Ovary (tissue), 9 donors: ENCODE measurements around the gene KIF16B. TPM values are rescaled to one million over a fixed set of nuclear protein-coding genes. Genes with fewer than 3 reads are reported as not detected.

Source experiments
- DNase-seq, 5 donors: peaks; one replicate each; pipeline ENCODE4 v3.0.0-alpha.2; 2019 to 2020
- H3K27ac ChIP-seq, 2 donors: fragments of 200-600 bp; one replicate each; pipeline versions ENCODE4 v1.5.1 to v1.8.0; 2019 to 2022
- H3K27me3 ChIP-seq: fragments of 200-600 bp; one replicate; pipeline ENCODE4 v1.8.0; 2022
- H3K36me3 ChIP-seq: fragments of 200-600 bp; sonication (generic); one replicate; pipeline ENCODE4 v1.5.1; 2019
- H3K4me1 ChIP-seq: one replicate; pipeline ENCODE4 v1.8.1; 2013; ENCODE audit warnings: mild to moderate bottlenecking, moderate library complexity; ENCODE audit not compliant: insufficient read depth
- H3K4me3 ChIP-seq: fragments of 200-600 bp; sonication (generic); one replicate; pipeline ENCODE4 v1.5.1; 2017
- H3K9me3 ChIP-seq, 2 donors: fragments of 200-600 bp in 1 of 2; sonication (generic) in 1 of 2; one replicate each; pipeline versions ENCODE4 v1.5.1 to v1.8.1; 2013 to 2019; ENCODE audit warnings: mild to moderate bottlenecking in 1 of 2, moderate library complexity in 1 of 2
- EP300 ChIP-seq: sonication (generic); formaldehyde crosslinking; IDR thresholded peaks from one replicate; pipeline ENCODE4 v1.6.1; 2017; ENCODE audit warnings: antibody characterized with exemption
- POLR2A ChIP-seq: fragments of 450-650 bp; IDR thresholded peaks from one replicate; pipeline ENCODE4 v1.6.1; 2017; ENCODE audit warnings: antibody characterized with exemption, mild to moderate bottlenecking, moderate library complexity
- WGBS, 3 donors: extraction: QIAGEN DNeasy Blood & Tissue Kit in 1 of 3; methylation state at CpG; one replicate each; pipeline versions ENCODE4 v1.1.5 to v1.1.7; 2013 to 2017; 5-methylcytosine and 5-hydroxymethylcytosine counted together
- intact Hi-C, 4 donors: fragments of 100-400 bp; cut with DNase I; formaldehyde crosslinking; loops; one replicate each; pipeline versions ENCODE4 v1.11.0 to v1.15.1; 2022 to 2023
- polyA plus RNA-seq, 2 donors: library from polyadenylated mRNA; stranded (reverse); fragments of 200-250 nt in 1 of 2; fragments of 350-450 nt in 1 of 2; fragmentation: Illumina TruSeq in 1 of 2; extraction: RNeasy Lipid Tissue Mini Kit (QIAGEN cat#74804) in 1 of 2; gene quantifications; one replicate each; pipeline ENCODE4 v1.2.3, GENCODE V29; 2013 to 2014
- total RNA-seq, 7 donors: library from RNA; depleted of rRNA in 2 of 7; stranded (reverse); fragments of >200 nt in 2 of 7; fragmentation: NEBNext Ultra II Directional in 3 of 7; extraction: Animal tissue kit (Norgen Biotek cat#: 25700) in 3 of 7; gene quantifications; one replicate each; pipeline versions ENCODE4 v1.1.0 to v1.2.4, GENCODE V29; 2016 to 2023
- TF ChIP-seq, protein P1 (sequence below), 3 donors: fragments of 450-650 bp in 2 of 3; fragments of 200-600 bp in 1 of 3; IDR thresholded peaks; one replicate each; pipeline versions ENCODE4 v1.5.1 to v1.8.0; 2016 to 2022; ENCODE audit warnings: antibody characterized with exemption in 3 of 3, mild to moderate bottlenecking in 1 of 3
- donor health status: DM: no; HTN: no; CAD: no; lungs with moderate emphysema.
- donor health status: DM: no; HTN: no; CAD: no.
- donor health status: Bipolar disorder and iron deficiency.
- donor health status: DM: yes; HTN: yes; CAD: no.
- donor health status: DM: no; HTN: no; CAD: no.
- donor health status: DM: yes; HTN: yes; CAD: no.

KIF16B gene
- total and polyA plus RNA-seq, 9 donors: 10.9 to 28.1 (median 20.2) TPM

DNA sequence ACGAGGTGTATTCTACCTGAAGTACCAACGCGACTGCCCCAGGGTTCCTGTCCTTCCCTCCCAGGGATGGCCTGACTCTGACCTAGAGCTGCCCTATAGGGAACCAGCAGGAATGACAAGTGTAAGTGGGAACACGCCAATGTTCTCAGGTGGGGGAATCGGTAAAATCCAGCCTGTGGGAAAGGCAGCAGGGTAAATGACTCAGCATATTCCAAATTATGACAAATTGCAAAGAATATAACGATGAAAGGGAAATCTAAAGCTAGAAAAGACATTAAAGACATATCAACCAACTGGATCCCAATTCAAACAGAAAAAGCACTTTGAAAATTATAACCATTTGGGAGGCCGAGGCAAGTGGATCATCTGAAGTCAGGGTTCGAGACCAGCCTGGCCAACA lies 41.8 kb downstream of the KIF16B start:
- Histone ChIP-seq H3K4me3 (no peak overlapping the region), H3K4me1 (peaks cover 9% of the 10 kb centered on the region), H3K27me3 (no peaks in the 10 kb centered on the region), H3K27ac (no peak overlapping the region), H3K9me3 (no peaks in the 10 kb centered on the region), H3K36me3 (no peaks in the 10 kb centered on the region)
- no peak for DNase-seq
- 86 to 89% (median 87%) methylated on average over 8 of the region's 8 CpGs for WGBS, 3 donors
- TF ChIP-seq EP300 (no peak), POLR2A (no peak)
- TF ChIP-seq, protein P1, sequence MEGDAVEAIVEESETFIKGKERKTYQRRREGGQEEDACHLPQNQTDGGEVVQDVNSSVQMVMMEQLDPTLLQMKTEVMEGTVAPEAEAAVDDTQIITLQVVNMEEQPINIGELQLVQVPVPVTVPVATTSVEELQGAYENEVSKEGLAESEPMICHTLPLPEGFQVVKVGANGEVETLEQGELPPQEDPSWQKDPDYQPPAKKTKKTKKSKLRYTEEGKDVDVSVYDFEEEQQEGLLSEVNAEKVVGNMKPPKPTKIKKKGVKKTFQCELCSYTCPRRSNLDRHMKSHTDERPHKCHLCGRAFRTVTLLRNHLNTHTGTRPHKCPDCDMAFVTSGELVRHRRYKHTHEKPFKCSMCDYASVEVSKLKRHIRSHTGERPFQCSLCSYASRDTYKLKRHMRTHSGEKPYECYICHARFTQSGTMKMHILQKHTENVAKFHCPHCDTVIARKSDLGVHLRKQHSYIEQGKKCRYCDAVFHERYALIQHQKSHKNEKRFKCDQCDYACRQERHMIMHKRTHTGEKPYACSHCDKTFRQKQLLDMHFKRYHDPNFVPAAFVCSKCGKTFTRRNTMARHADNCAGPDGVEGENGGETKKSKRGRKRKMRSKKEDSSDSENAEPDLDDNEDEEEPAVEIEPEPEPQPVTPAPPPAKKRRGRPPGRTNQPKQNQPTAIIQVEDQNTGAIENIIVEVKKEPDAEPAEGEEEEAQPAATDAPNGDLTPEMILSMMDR (IDR thresholded peaks at IDR 0.05): no peak
- intact Hi-C loops: no loop called here

DNA sequence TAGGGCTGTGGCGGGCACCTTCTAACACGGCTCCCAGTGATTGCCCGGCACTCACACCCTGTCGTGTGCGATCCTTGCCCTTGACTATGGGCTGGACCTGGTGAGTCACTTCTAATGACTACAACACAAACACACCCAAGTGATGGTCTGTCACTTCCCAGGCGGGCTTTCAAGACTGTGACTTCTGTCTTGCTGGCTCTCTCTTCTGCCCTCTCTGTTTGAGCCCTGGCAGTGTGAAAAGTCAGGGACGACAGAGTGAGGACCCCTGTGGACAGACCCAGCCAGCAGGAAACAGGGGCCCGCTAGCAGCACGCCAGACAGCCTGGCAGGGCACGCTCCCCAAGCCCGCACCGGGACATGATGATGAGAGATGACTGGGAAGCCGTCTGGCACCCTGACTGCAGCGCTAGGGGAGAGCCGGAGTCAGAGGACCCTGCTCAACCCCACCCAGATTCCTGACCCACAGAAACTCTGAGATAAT lies 43.0 kb downstream of the KIF16B start:
- no peak for DNase-seq
- Histone ChIP-seq H3K9me3 (no peaks in the 10 kb centered on the region), H3K4me3 (no peak overlapping the region), H3K27ac (no peak overlapping the region), H3K27me3 (no peaks in the 10 kb centered on the region), H3K4me1 (peaks cover 9% of the 10 kb centered on the region), H3K36me3 (no peaks in the 10 kb centered on the region)
- no peak for TF ChIP-seq POLR2A
- no peak for TF ChIP-seq EP300
- TF ChIP-seq, protein P1 (IDR thresholded peaks at IDR 0.05): no peak
- 86 to 92% (median 89%) methylated on average over 15 of the region's 15 CpGs for WGBS, 3 donors
- intact Hi-C loops: no loop called here

DNA sequence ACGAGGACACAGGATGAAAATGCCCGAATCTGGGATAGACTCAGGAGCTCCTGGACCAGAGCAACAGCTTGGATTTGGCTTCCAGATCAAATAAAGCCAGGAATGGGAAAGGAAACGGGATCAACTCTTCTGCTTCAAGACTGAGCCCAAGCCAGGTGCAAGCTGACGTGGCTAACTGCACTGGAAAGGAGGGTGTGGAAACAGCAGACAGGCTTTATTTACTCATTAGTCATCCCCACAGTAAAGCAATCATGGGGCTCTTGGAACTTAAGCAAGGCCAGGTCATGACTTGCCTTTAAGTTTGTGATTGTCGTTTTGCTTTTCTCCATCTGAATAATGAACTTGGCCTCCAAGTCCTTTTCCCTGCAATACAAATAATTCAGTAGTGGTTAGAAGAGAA lies 45.2 kb downstream of the KIF16B start:
- Histone ChIP-seq H3K27ac (peak overlapping the region in 1 of 2 donors; percentile 64), H3K27me3 (no peaks in the 10 kb centered on the region), H3K36me3 (no peaks in the 10 kb centered on the region), H3K9me3 (no peaks in the 10 kb centered on the region), H3K4me3 (no peak overlapping the region), H3K4me1 (peaks cover 9% of the 10 kb centered on the region)
- peak; percentile 65 to 78 (median 73) for DNase-seq
- 12 to 24% (median 15%) methylated on average over 5 of the region's 5 CpGs for WGBS, 3 donors
- intact Hi-C loops: no loop called here
- TF ChIP-seq, protein P1 (IDR thresholded peaks at IDR 0.05): no peak
- TF ChIP-seq POLR2A: no peak
- no peak for TF ChIP-seq EP300

DNA sequence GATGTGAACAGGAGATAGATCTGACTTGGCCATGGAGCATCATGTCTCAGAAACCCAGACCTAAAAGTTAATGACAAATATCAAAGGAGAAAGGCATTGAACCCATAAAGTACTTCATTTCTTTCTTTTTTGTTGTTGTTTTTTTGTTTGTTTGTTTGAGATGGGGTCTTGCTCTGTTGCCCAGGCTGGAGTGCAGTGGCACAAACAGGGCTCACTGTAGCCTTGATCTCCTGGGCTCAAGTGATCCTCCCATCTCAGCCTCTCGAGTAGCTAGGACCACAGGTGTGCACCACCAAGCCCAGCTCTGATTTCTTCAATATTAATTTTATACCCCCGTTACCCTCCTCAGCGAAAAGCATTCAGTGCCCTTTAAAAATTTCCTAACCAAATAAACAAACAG lies 45.8 kb downstream of the KIF16B start:
- Histone ChIP-seq H3K4me1 (peaks cover 9% of the 10 kb centered on the region), H3K9me3 (no peaks in the 10 kb centered on the region), H3K27me3 (no peaks in the 10 kb centered on the region), H3K36me3 (no peaks in the 10 kb centered on the region), H3K4me3 (no peak overlapping the region), H3K27ac (peak overlapping the region in 1 of 2 donors; percentile 64)
- no peak for DNase-seq
- intact Hi-C loops: no loop called here
- 84 to 94% (median 87%) methylated on average over 3 of the region's 3 CpGs for WGBS, 3 donors
- TF ChIP-seq, protein P1 (IDR thresholded peaks at IDR 0.05): no peak
- TF ChIP-seq POLR2A (no peak), EP300 (no peak)
